ENCODE data around the gene SSNA1.
A peak's percentile ranks its signal among the peaks of the same experiment; 100 is the strongest.

SSNA1 gene

GRCh38 chr9:137150617-137151457, 37.6 kb upstream of the SSNA1 start:
- no peak for DNase-seq (ENCODE audit: extremely low read depth in 1 of 2, low read depth in 1 of 2)

GRCh38 chr9:137152844-137153405, 35.6 kb upstream of the SSNA1 start:
- DNase-seq (ENCODE audit: extremely low read depth in 1 of 2, low read depth in 1 of 2), result no peak

- peak in 1 of 2 donors; percentile 51 for DNase-seq (ENCODE audit: extremely low read depth in 1 of 2, low read depth in 1 of 2)
Measured at GRCh38 chr9:137156567-137157375, 31.7 kb upstream of the SSNA1 start.

DNA sequence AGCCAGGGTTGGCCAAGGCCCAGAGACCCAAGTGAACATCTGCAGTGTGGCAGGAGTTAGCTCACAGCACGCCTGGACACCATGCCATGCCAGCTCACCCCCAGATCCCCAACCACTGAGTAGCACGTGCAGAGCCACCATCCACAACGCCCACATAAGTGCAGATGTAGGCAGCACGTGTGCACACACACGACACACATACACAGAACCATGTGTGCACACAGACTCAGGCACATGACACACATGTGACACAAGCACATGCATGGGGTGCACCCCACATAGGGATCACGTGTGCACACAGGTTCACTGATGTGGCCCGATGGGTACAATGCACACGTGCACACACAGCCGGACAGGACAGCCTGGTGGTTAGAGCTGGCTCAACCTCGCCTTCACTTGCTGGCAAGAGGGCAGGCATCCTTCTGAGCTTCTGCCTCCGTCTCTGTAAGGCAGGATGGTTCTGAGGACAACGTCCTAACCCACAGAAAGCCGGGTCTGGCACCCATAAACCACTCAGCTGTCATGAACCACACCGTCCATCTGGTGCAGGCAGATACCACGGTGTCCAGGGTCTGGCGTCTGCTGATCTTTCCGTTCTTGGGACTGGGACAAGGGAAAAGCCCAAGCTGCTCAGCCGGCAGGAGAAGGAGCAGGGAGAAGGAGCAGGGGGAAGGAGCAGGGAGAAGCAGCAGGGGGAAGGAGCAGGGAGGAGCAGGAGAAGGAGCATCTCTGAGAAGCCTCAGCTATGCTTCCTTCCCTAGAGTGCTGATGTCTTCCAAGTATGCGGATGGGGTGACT, 30.7 kb upstream of the SSNA1 start:
- no peak for DNase-seq (ENCODE audit: extremely low read depth in 1 of 2, low read depth in 1 of 2)

GRCh38 chr9:137158625-137159024, 29.9 kb upstream of the SSNA1 start:
- no peak for DNase-seq (ENCODE audit: extremely low read depth in 1 of 2, low read depth in 1 of 2)

DNA sequence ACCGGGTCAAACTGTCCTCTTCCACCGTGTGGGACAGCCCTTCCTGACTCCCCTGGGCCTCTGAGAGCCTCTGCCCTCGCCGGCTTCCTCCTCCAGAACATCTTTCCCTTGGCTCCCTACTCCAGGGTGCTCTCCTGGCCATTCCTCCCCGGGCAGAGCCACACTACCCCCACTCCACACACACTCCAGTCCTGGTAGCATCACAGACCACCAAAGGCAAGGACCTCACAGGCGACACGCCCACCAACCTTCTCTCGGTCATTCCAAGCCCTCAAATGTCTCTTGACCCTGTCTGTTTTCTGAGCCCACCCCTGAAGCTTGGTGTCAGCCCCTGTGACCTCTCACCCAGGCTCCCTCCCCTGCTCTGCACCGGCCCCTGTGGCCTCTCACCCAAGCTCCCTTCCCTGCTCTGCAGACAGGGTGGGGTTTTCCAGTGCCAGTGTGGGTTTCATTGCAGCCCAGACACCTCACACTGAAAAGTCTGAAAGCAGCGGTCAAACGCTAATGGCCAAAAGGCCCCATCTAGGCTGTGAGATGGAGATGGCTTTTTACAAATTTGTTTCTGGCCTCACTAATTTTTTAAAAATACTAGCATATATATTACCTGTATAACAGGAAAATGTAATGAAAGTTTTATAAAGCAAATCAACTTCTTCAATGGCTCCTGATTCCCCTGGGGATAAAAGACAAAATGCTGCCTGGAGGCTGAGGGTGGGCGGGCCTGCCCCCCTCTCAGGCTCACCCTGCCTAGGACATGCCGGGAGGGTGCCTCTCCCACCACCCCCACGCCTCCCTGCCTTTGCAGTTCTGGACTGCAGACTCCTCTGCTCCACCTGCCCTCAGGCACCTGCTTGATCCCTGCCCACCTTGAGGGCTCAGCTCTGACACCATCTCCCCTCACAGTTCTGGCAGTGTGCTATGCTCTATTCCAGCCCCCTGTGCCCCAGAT, 29.1 kb upstream of the SSNA1 start:
- no peak for DNase-seq (ENCODE audit: extremely low read depth in 1 of 2, low read depth in 1 of 2)

DNA sequence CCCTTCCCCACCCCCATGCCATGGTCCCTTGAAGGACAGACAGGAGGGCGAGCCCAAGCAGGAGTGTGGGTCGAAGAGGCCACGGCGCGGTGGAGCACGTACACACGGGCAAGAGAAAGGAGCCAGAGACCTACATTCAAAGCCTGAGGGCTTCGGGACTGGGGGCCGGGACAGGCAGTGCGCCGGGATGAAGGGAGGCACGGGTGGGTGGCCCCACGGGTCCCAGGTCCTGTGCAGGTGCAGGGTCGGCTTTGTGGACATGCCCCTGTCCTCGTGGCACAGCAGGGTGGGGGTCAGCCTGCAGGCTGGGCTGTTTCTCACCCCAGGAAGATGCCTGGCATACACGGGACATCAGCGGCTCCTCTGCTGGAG, 28.4 kb upstream of the SSNA1 start:
- no peak for DNase-seq (ENCODE audit: extremely low read depth in 1 of 2, low read depth in 1 of 2)

DNA sequence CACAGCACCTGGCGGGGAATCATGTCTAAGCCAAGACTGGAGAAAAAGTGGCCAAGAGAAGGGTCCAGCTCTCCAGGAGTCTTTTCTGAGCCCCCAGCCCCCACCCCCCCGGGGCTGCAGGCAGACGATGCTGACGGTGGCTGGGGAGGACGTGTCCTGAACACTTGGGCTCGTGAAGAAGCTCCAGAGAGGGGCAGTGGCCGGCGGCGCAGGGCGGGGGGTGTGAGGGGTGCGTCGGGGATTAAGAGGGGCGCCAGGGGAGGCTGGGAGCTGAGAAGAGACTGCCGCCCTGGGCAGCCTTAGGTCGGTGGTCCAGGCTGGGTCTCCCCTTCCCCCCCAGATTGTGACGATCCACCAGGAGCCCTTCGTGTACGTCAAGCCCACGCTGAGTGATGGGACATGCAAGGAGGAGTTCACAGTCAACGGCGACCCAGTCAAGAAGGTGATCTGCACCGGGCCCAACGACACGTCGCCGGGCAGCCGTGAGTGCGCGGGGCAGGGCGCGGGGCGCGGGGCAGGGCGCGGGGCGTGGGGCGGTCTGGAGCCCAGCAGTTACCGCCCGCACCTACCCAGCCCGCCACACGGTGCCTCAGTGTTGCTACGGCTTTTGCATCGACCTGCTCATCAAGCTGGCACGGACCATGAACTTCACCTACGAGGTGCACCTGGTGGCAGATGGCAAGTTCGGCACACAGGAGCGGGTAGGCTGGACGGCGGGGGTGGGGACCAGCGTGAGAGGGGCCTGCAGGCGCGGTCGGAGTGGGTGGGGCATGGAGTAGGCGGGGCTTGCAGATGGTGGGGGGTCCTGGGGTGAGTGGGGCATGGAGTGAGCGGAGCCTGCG, 27.5 kb upstream of the SSNA1 start:
- no peak for DNase-seq (ENCODE audit: extremely low read depth in 1 of 2, low read depth in 1 of 2)

DNA sequence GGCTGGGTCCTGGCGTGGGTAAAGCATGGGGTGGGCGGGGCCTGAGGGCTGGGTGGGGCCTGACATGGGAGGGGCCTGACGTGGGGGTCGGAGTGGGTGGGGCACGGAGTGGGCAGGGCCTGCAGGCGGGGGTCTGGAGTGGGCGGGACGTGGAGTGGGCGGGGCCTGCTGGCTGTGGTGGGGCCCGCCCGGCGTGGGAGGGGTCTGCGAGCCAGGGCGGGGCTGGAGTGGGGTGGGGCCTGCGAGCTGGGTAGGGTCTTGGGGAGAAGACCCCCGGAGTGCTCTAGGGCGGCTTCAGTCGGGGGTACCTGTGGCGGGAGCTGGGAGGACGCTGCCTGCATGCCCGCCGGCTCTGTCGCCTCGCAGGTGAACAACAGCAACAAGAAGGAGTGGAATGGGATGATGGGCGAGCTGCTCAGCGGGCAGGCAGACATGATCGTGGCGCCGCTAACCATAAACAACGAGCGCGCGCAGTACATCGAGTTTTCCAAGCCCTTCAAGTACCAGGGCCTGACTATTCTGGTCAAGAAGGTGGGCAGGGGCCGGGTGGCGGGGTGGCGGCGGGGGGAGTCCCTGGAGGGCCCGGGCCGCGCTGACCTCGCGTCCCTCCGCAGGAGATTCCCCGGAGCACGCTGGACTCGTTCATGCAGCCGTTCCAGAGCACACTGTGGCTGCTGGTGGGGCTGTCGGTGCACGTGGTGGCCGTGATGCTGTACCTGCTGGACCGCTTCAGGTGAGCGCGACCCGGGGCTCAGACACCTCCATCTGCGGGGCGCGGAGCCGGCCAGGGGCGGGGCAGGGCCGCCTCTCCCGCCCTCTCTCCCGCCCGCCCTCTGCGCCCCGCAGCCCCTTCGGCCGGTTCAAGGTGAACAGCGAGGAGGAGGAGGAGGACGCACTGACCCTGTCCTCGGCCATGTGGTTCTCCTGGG, 26.7 kb upstream of the SSNA1 start:
- DNase-seq (ENCODE audit: extremely low read depth in 1 of 2, low read depth in 1 of 2), result no peak

DNA sequence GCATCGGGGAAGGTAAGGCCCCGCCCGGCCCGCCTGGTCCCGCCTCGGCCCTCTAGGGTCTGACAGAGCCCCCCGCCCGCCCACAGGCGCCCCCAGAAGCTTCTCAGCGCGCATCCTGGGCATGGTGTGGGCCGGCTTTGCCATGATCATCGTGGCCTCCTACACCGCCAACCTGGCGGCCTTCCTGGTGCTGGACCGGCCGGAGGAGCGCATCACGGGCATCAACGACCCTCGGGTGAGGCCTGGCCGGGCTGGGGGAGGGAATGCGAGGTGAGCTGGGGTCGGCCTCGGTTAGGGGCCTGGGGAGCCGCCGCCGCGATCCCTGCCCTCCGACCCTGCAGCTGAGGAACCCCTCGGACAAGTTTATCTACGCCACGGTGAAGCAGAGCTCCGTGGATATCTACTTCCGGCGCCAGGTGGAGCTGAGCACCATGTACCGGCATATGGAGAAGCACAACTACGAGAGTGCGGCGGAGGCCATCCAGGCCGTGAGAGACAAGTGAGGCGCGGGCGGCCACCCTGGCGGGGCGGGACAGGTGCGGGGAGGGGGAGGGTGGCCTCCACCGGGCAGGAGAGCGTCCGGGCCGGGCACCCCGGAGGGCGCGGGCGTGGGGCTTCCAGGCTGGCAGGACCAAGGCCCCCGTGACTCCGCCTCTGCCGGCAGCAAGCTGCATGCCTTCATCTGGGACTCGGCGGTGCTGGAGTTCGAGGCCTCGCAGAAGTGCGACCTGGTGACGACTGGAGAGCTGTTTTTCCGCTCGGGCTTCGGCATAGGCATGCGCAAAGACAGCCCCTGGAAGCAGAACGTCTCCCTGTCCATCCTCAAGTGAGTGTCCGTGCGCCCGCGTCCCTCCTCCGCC, 25.7 kb upstream of the SSNA1 start:
- no peak for DNase-seq (ENCODE audit: extremely low read depth in 1 of 2, low read depth in 1 of 2)

DNA sequence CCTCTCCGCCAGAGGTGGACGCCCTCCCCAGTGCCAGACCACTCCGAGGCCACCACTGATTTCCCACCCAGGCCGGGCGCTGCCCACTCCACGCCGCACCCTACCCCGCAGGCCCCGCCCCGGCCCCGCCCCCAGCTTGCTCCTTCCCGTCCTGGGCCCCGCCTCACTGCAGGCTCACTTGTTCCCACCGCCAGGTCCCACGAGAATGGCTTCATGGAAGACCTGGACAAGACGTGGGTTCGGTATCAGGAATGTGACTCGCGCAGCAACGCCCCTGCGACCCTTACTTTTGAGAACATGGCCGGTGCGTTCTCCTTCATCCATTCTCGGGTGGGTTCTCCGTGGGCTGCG, 25.1 kb upstream of the SSNA1 start:
- no peak for DNase-seq (ENCODE audit: extremely low read depth in 1 of 2, low read depth in 1 of 2)

- no peak for DNase-seq (ENCODE audit: extremely low read depth in 1 of 2, low read depth in 1 of 2)
Measured at GRCh38 chr9:137163805-137164204, 24.7 kb upstream of the SSNA1 start.

- DNase-seq (ENCODE audit: extremely low read depth in 1 of 2, low read depth in 1 of 2), result no peak
Measured at GRCh38 chr9:137164370-137165249, 23.9 kb upstream of the SSNA1 start.

- no peak for DNase-seq (ENCODE audit: extremely low read depth in 1 of 2, low read depth in 1 of 2)
Measured at GRCh38 chr9:137165250-137165836, 23.1 kb upstream of the SSNA1 start.

DNA sequence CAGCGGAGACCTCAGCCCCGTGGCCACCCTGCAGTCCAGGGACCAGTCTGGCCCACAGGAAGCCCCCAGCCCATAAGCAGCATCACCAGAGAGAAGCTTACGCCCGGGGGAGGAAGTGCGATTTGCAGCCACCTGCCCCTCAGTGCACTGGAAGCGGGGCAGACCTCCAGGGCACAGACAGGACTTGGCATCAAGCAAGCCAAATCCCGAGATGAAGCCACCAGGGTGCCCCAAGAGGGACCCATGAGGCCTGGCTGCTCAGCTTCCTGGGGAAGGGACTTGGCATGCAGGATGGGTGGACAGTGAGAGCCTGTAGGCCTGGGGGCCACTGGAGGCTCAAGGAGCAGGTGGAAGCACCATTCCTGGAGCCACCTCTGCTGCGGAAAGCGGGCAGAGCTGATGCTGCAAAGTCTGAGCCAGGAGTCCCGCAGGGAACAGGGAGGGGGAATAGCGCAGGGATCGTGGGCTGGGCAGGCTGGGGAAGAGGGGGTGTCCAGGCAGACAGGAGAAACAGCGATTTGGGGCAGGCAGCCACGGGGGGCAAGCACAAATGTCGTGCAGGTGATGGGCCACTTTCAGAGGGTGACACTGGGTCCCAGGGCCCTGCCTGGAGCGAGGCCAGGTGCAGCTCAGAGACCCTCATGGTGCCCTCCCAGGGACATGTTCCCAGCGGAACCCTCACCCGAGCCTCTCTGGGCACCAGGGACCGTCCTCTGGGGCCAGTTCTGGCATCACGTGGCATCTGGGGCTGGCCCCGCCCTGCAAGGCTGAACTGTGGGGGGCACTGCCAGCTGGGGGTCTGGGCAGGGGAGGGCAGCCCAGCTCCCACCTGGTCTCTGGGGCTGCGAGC, 21.9 kb upstream of the SSNA1 start:
- DNase-seq (ENCODE audit: extremely low read depth in 1 of 2, low read depth in 1 of 2), result no peak
